SK-N-SH treated with all-trans-retinoic acid at 6 μM for 48 hours (cell line): Measurements from ENCODE around the gene DSP.

ENCODE experiments used
- ATAC-seq: fragments of 200-7000 bp; cut with Tn5 transposase; 3 replicates; pipeline ENCODE4 v1.9.1; 2020; ENCODE audit warnings: mild to moderate bottlenecking, moderate library complexity
- ARNTL ChIP-seq: fragments of 450-650 bp; formaldehyde crosslinking; IDR thresholded peaks from 2 replicates; pipeline ENCODE4 v1.5.0; 2020; ENCODE audit warnings: low read depth, mild to moderate bottlenecking, moderate library complexity, borderline replicate concordance
- CSDC2 ChIP-seq: fragments of 250-450 bp; sonication (Bioruptor Pico); IDR thresholded peaks from 2 replicates; pipeline ENCODE4 v1.5.0; 2020; ENCODE audit warnings: mild to moderate bottlenecking, moderate library complexity
- CSRNP3 ChIP-seq: fragments of 250-450 bp; sonication (Bioruptor Pico); IDR thresholded peaks from 2 replicates; pipeline ENCODE4 v1.5.1; 2021; ENCODE audit warnings: mild to moderate bottlenecking, moderate library complexity
- ESRRG ChIP-seq: fragments of 250-450 bp; sonication (Bioruptor Pico); IDR thresholded peaks from 2 replicates; pipeline ENCODE4 v1.6.1; 2021; ENCODE audit warnings: mild to moderate bottlenecking
- GLIS3 ChIP-seq: fragments of 250-450 bp; sonication (Bioruptor Pico); IDR thresholded peaks from 2 replicates; pipeline ENCODE4 v1.5.0; 2020; ENCODE audit warnings: mild to moderate bottlenecking, moderate library complexity
- ISL1 ChIP-seq: fragments of 250-450 bp; sonication (Bioruptor Pico); IDR thresholded peaks from 2 replicates; pipeline ENCODE4 v2.1.2; 2022; ENCODE audit warnings: mild to moderate bottlenecking, moderate library complexity
- OSR1 ChIP-seq: fragments of 250-450 bp; sonication (Bioruptor Pico); IDR thresholded peaks from 2 replicates; pipeline ENCODE4 v1.8.0; 2022; ENCODE audit warnings: moderate library complexity, mild to moderate bottlenecking, inconsistent platforms
- PATZ1 ChIP-seq: fragments of 250-450 bp; sonication (Bioruptor Pico); IDR thresholded peaks from 2 replicates; pipeline ENCODE4 v1.8.0; 2020; ENCODE audit warnings: mild to moderate bottlenecking, moderate library complexity, borderline replicate concordance
- POU6F1 ChIP-seq: fragments of 250-450 bp; sonication (Bioruptor Pico); IDR thresholded peaks from 2 replicates; pipeline ENCODE4 v1.8.0; 2021; ENCODE audit warnings: low read depth, mild to moderate bottlenecking, moderate library complexity, borderline replicate concordance
- PPARA ChIP-seq: fragments of 250-450 bp; sonication (Bioruptor Pico); IDR thresholded peaks from 2 replicates; pipeline ENCODE4 v1.5.0; 2020; ENCODE audit warnings: mild to moderate bottlenecking, borderline replicate concordance
- RARB ChIP-seq: fragments of 250-450 bp; sonication (Bioruptor Pico); IDR thresholded peaks from 2 replicates; pipeline ENCODE4 v1.8.0; 2021; ENCODE audit warnings: mild to moderate bottlenecking, moderate library complexity
- SNAI2 ChIP-seq: fragments of 250-450 bp; sonication (Bioruptor Pico); IDR thresholded peaks from 2 replicates; pipeline ENCODE4 v1.5.0; 2020; ENCODE audit warnings: mild to moderate bottlenecking, moderate library complexity
- TCF4 ChIP-seq: fragments of 250-450 bp; sonication (Bioruptor Pico); IDR thresholded peaks from 2 replicates; pipeline ENCODE4 v1.8.0; 2021; ENCODE audit warnings: mild to moderate bottlenecking, moderate library complexity, borderline replicate concordance
- TOX ChIP-seq: fragments of 250-450 bp; sonication (Bioruptor Pico); IDR thresholded peaks from 2 replicates; pipeline ENCODE4 v1.8.0; 2021; ENCODE audit warnings: mild to moderate bottlenecking, moderate library complexity, borderline replicate concordance
- TSHZ2 ChIP-seq: fragments of 250-450 bp; sonication (Bioruptor Pico); IDR thresholded peaks from 2 replicates; pipeline ENCODE4 v1.5.0; 2020; ENCODE audit warnings: mild to moderate bottlenecking, moderate library complexity
- ZC3H10 ChIP-seq: fragments of 250-450 bp; sonication (Bioruptor Pico); IDR thresholded peaks from 2 replicates; pipeline ENCODE4 v1.5.1; 2021; ENCODE audit warnings: mild to moderate bottlenecking, moderate library complexity
- ZNF565 ChIP-seq: fragments of 450-650 bp; formaldehyde crosslinking; conservative IDR thresholded peaks from 2 replicates; pipeline ENCODE4 v1.5.0; 2020; ENCODE audit warnings: low read depth, mild to moderate bottlenecking, moderate library complexity
- ZNF70 ChIP-seq: fragments of 450-650 bp; formaldehyde crosslinking; IDR thresholded peaks from 2 replicates; pipeline ENCODE4 v1.5.0; 2020; ENCODE audit warnings: mild to moderate bottlenecking, moderate library complexity
- ZNF8 ChIP-seq: fragments of 450-650 bp; formaldehyde crosslinking; IDR thresholded peaks from 2 replicates; pipeline ENCODE4 v1.5.0; 2020; ENCODE audit warnings: mild to moderate bottlenecking, moderate library complexity

DSP gene

GRCh38 chr6:7630792-7631191 lies 89.3 kb downstream of the DSP start (continued):
- TF ChIP-seq PATZ1 (CRISPR knock-in tag): no peak
- TF ChIP-seq TCF4 (CRISPR knock-in tag): no peak
- TF ChIP-seq ZNF8 (CRISPR knock-in tag): no peak
- TF ChIP-seq SNAI2 (CRISPR knock-in tag): no peak
- no peak for TF ChIP-seq OSR1 (CRISPR knock-in tag)

GRCh38 chr6:7631466-7631865 lies 90.0 kb downstream of the DSP start:
- no peak for TF ChIP-seq CSRNP3 (CRISPR knock-in tag)
- no peak for TF ChIP-seq CSDC2 (CRISPR knock-in tag)
- no peak for TF ChIP-seq ISL1
- TF ChIP-seq POU6F1 (CRISPR knock-in tag): no peak
- no peak for TF ChIP-seq ZNF70 (CRISPR knock-in tag)
- no peak for TF ChIP-seq ESRRG (CRISPR knock-in tag)
- TF ChIP-seq ZNF8 (CRISPR knock-in tag): no peak
- TF ChIP-seq ZNF565: no peak
- TF ChIP-seq TOX (CRISPR knock-in tag): no peak
- TF ChIP-seq PPARA (CRISPR knock-in tag): no peak
- TF ChIP-seq ZC3H10 (CRISPR knock-in tag): no peak
- no peak for TF ChIP-seq ARNTL (CRISPR knock-in tag)
- ATAC-seq: no peak

- no peak for TF ChIP-seq RARB (CRISPR knock-in tag)
- TF ChIP-seq TSHZ2: no peak
- TF ChIP-seq ZNF565: no peak
- no peak for TF ChIP-seq PPARA (CRISPR knock-in tag)
- no peak for TF ChIP-seq GLIS3 (CRISPR knock-in tag)
- TF ChIP-seq POU6F1 (CRISPR knock-in tag): no peak
- no peak for TF ChIP-seq ZNF8 (CRISPR knock-in tag)
- TF ChIP-seq SNAI2 (CRISPR knock-in tag): no peak
- TF ChIP-seq PATZ1 (CRISPR knock-in tag): no peak
- no peak for TF ChIP-seq ESRRG (CRISPR knock-in tag)
- ATAC-seq: no peak
Measured at GRCh38 chr6:7632501-7633290, 91.2 kb downstream of the DSP start.
